HG02763 (cell line): ENCODE data around the gene WFDC13.
"Not testable (repeated sequence)": the region's sequence is repeated elsewhere in the genome, so short reads cannot be mapped to it uniquely, and the experiment has no call there.

Experiments used
- ATAC-seq: cut with Tn5 transposase; IDR thresholded peaks from one replicate; pipeline ENCODE4 v1.9.1; 2021; ENCODE audit warnings: mild to moderate bottlenecking, moderate library complexity; ENCODE audit not compliant: unreplicated experiment

Gene WFDC13

GRCh38 chr20:45701873-45702272 lies at the start of gene WFDC13:
WFDC13 (plus strand) TSS chr20:45702038; CDS start chr20:45702124, 86 bp downstream.
- ATAC-seq, result no peak

GRCh38 chr20:45657038-45657437 lies 44.8 kb upstream of the WFDC13 start:
- not testable (repeated sequence) for ATAC-seq

- ATAC-seq, result no peak
These were observed 31.7 kb upstream of the WFDC13 start, which contains the start of gene WFDC11 for GRCh38 chr20:45670139-45670538. WFDC11 (minus strand) TSS chr20:45670239; CDS start chr20:45650600, 19,639 bp downstream.

GRCh38 chr20:45672765-45673164 lies 29.1 kb upstream of the WFDC13 start:
- ATAC-seq, result no peak

GRCh38 chr20:45679650-45680049 lies 22.2 kb upstream of the WFDC13 start:
- no peak for ATAC-seq

GRCh38 chr20:45685896-45686295 lies 15.9 kb upstream of the WFDC13 start:
- ATAC-seq, result no peak

GRCh38 chr20:45693346-45693745 lies 8.5 kb upstream of the WFDC13 start:
- not testable (repeated sequence) for ATAC-seq

- no peak for ATAC-seq
These were observed 6.3 kb upstream of the WFDC13 start for GRCh38 chr20:45695496-45695895.

GRCh38 chr20:45701104-45701503 lies 734 bp upstream of the WFDC13 start:
- ATAC-seq, result no peak

GRCh38 chr20:45704969-45705637 lies 3.3 kb downstream of the WFDC13 start, which contains the start of gene WFDC10B:
WFDC10B (minus strand) TSS chr20:45705019; CDS start chr20:45685992, 19,027 bp downstream.
- no peak for ATAC-seq

- ATAC-seq, result not testable (repeated sequence)
These were observed 14.4 kb downstream of the WFDC13 start for GRCh38 chr20:45716141-45716688.

- ATAC-seq, result no peak
These were observed 20.2 kb downstream of the WFDC13 start, which contains the start of gene SPINT4 for GRCh38 chr20:45722047-45722446. SPINT4 (plus strand) TSS chr20:45722347; CDS start chr20:45722368, 21 bp downstream.

- no peak for ATAC-seq
These were observed 23.3 kb downstream of the WFDC13 start for GRCh38 chr20:45725134-45725533.

GRCh38 chr20:45727044-45727443 lies 25.2 kb downstream of the WFDC13 start:
- ATAC-seq, result no peak

- no peak for ATAC-seq
These were observed 30.4 kb downstream of the WFDC13 start for GRCh38 chr20:45732199-45732598.

- ATAC-seq, result no peak
These were observed 33.7 kb downstream of the WFDC13 start for GRCh38 chr20:45735552-45735951.

GRCh38 chr20:45735988-45736387 lies 34.1 kb downstream of the WFDC13 start:
- no peak for ATAC-seq

GRCh38 chr20:45742596-45742995 lies 40.8 kb downstream of the WFDC13 start:
- no peak for ATAC-seq

- no peak for ATAC-seq
These were observed 43.2 kb downstream of the WFDC13 start for GRCh38 chr20:45745015-45745414.

- ATAC-seq, result no peak
These were observed 49.9 kb downstream of the WFDC13 start for GRCh38 chr20:45751721-45752120.

- no peak for ATAC-seq
These were observed 50.9 kb downstream of the WFDC13 start for GRCh38 chr20:45752746-45753145.

GRCh38 chr20:45758096-45758495 lies 56.3 kb downstream of the WFDC13 start:
- no peak for ATAC-seq
